Mesothelial cell of epicardium (in vitro differentiated cells): ENCODE results near the gene KLHL18. TPM values are rescaled to one million over a fixed set of nuclear protein-coding genes. Genes with fewer than 3 reads are reported as not detected.

ENCODE experiments used
- DNase-seq, 2 experiments: peaks; one replicate each; pipeline ENCODE4 v3.0.0; 2021; ENCODE audit warnings: low spot score in 2 of 2; ENCODE audit not compliant: unreplicated experiment in 2 of 2
- H3K27ac Mint-ChIP-seq: 2 replicates; pipeline ENCODE4 v1.8.0; 2021; ENCODE audit warnings: mixed read lengths
- H3K27me3 Mint-ChIP-seq: 2 replicates; pipeline ENCODE4 v1.8.0; 2021; ENCODE audit warnings: low read depth, mixed read lengths
- H3K36me3 Mint-ChIP-seq: 2 replicates; pipeline ENCODE4 v1.8.0; 2021; ENCODE audit warnings: mixed read lengths
- H3K4me1 Mint-ChIP-seq: 2 replicates; pipeline ENCODE4 v1.8.0; 2021; ENCODE audit warnings: mixed read lengths
- H3K4me3 Mint-ChIP-seq: 2 replicates; pipeline ENCODE4 v1.8.0; 2021; ENCODE audit warnings: mild to moderate bottlenecking, moderate library complexity, mixed read lengths
- H3K9me3 Mint-ChIP-seq: 2 replicates; pipeline ENCODE4 v1.8.0; 2021; ENCODE audit warnings: mixed read lengths
- CTCF ChIP-seq: fragments of 200-600 bp; sonication (generic); IDR thresholded peaks from one replicate; pipeline ENCODE4 v1.5.0; 2021; ENCODE audit warnings: antibody characterized with exemption; ENCODE audit not compliant: unreplicated experiment
- total RNA-seq: library from RNA; stranded (reverse); gene quantifications from 3 replicates; pipeline ENCODE4 v1.2.1, GENCODE V29; 2021

The KLHL18 gene
- total RNA-seq, 1 donor from 2014 or later: 21.9 TPM

GRCh38 chr3:47259114-47259513 is 23.6 kb upstream of the KLHL18 start:
- no peak overlapping the region for H3K27ac Mint-ChIP-seq
- DNase-seq: no peak
- no peaks in the 10 kb centered on the region for H3K36me3 Mint-ChIP-seq
- H3K9me3 Mint-ChIP-seq: no peaks in the 10 kb centered on the region
- H3K4me3 Mint-ChIP-seq: no peak overlapping the region
- no peaks in the 10 kb centered on the region for H3K27me3 Mint-ChIP-seq
- H3K4me1 Mint-ChIP-seq: peaks cover 5% of the 10 kb centered on the region
- no peak for TF ChIP-seq CTCF

- no peak for DNase-seq
- Mint-ChIP-seq H3K9me3 (no peaks in the 10 kb centered on the region), H3K36me3 (no peaks in the 10 kb centered on the region), H3K4me3 (no peak overlapping the region), H3K4me1 (peaks cover 5% of the 10 kb centered on the region), H3K27me3 (no peaks in the 10 kb centered on the region), H3K27ac (peak overlapping the region; percentile 8)
- no peak for TF ChIP-seq CTCF
Measured at GRCh38 chr3:47260605-47261004, 22.1 kb upstream of the KLHL18 start.

- peaks cover 5% of the 10 kb centered on the region for H3K4me1 Mint-ChIP-seq
- no peak for DNase-seq
- no peak for TF ChIP-seq CTCF
- H3K4me3 Mint-ChIP-seq: no peak overlapping the region
- peak overlapping the region; percentile 28 for H3K27ac Mint-ChIP-seq
- no peaks in the 10 kb centered on the region for H3K9me3 Mint-ChIP-seq
- no peaks in the 10 kb centered on the region for H3K27me3 Mint-ChIP-seq
- H3K36me3 Mint-ChIP-seq: no peaks in the 10 kb centered on the region
Measured at GRCh38 chr3:47261301-47261700, 21.4 kb upstream of the KLHL18 start.

- no peak for DNase-seq
- H3K9me3 Mint-ChIP-seq: no peaks in the 10 kb centered on the region
- peaks cover 9% of the 10 kb centered on the region for H3K4me1 Mint-ChIP-seq
- no peaks in the 10 kb centered on the region for H3K36me3 Mint-ChIP-seq
- H3K4me3 Mint-ChIP-seq: no peak overlapping the region
- no peaks in the 10 kb centered on the region for H3K27me3 Mint-ChIP-seq
- no peak overlapping the region for H3K27ac Mint-ChIP-seq
- TF ChIP-seq CTCF: no peak
Measured at GRCh38 chr3:47265008-47265407, 17.7 kb upstream of the KLHL18 start.

- H3K27me3 Mint-ChIP-seq: no peaks in the 10 kb centered on the region
- no peaks in the 10 kb centered on the region for H3K36me3 Mint-ChIP-seq
- no peak for DNase-seq
- H3K9me3 Mint-ChIP-seq: no peaks in the 10 kb centered on the region
- H3K27ac Mint-ChIP-seq: no peak overlapping the region
- H3K4me3 Mint-ChIP-seq: no peak overlapping the region
- peaks cover 4% of the 10 kb centered on the region for H3K4me1 Mint-ChIP-seq
- TF ChIP-seq CTCF: no peak
Measured at GRCh38 chr3:47265725-47266428, 16.9 kb upstream of the KLHL18 start.
